ENCODE measurements around the gene PIAS2.
"Not testable (repeated sequence)": the region's sequence is repeated elsewhere in the genome, so short reads cannot be mapped to it uniquely, and the experiment has no call there.

PIAS2 gene

DNA sequence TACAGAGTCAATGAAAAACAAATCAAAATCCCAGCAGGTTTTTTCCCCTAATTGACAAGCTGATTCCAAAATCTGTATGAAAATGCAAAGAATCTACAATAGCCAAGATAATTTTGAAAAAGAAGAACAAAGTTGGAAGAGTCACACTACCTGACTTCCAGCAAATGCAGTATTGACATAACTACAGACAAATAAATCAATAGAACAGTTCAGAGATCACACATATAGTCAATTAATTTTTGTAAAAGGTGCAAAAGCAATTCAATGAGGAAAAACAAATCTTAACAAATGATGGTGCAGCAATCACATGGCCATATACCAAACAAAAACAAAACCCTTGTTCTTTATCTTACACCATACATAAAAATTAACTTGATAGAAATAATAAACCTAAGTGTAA lies 85.9 kb downstream of the PIAS2 start:
- no peak for DNase-seq

DNA sequence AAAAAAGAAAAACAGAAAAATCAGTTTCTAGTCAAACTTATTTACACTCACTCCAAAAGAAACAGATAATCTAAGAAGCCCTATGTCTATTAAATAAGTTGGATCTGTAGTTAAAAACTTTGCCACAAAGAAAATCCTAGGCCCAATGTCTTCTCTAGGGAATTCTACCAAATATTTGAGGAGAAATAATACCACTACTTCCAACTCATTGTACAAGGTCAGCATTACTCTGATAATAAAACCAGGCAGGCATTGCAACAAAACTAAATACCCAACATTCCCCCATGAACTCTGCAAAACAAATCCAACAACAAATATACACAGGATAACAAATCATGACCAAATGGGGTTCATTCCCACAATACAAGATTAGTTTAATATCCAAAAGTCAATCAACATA lies 86.7 kb downstream of the PIAS2 start:
- DNase-seq: no peak

DNA sequence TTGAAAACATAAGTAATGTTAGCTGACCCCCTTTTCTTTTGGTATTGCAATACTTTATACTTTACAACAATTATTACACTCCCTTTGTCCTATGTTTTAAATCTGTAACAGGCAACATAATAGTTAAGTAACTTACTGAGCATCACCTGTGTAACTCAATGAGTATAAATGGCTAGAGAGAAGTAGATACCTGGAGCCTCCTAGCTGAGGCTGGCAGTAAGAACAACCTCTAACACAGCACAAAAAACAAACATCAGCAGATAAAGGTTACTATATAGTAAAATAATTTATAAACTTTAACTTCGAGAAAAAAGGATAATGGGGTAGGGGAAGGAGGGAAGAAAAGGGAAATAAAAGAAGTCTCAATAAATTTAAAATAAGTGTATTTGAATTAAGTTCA lies 87.4 kb downstream of the PIAS2 start:
- no peak for DNase-seq

DNA sequence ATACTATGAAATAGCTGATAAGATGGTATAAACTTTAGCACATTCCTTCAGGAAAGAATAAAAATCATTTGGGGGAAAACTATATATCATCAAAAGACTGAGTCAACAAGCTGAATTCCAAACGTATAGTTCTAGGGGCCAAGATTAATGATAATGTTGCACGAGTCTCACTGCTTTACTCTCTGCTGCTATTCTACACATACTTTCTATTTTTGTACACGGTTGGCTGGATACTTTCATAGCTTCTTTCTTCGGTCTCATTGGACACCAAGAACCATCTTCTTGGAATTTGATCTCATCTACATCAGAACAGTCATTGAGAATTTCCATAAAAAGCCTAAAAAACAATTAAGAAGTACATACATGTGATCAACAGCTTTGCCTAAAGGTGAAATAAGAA lies 87.8 kb downstream of the PIAS2 start:
- no peak for DNase-seq

DNA sequence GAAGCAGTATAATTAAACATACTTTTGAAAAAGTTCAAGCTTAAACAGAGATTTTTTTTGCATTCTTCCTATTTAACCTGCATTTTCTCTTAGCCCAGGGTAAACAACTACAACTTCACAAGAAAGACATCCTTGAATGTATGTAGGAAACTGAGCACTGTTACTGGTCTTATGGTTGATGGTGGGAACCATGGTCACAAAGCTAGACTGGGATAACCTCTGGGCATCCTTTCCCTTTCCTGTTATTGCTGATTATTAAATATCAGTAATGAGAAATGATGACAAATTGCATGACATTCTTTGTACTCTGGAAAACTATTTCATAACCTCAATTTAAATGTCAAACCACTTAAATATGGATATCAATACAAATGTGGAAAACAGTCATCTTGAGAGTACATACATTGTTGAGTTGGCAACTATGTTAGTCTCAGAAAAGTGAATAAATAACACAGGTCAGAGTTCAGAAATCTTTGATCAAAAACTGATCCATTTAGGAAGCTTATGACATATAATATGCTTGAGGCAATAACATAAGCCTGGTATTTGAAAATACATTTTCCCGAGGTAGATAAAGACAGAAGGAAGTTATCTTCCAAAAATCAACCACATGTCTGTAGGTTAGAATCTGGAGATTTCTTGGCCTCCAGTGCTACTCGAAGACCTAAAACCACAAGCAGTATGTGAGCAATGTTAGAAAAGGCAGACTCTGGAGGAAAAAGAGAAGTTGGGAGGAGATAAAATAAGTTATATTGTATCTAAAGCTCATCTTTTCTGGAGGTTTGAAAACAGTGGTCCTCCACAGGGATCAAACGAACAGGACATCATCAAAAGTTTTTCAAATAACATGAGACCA lies 95.2 kb downstream of the PIAS2 start:
- peak in 1 of 2 donors; percentile 10 for DNase-seq

DNA sequence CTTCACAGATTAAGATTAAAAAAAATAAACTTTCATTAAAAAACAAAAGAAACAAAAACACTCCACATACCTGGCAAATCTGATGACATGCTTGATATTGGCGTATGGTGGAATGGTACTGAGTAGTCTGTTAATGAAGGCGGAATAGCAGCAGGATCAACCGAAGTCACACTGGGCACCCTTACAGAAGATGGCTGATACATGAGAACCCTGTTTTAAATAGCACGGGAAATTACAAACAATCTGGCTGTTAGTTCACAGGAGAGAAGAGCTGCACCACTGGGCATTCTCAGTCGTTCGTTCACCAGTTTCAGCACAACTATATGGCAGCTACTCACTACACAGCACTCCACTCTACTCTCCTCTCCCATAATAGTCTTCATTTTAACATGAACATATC lies 96.4 kb downstream of the PIAS2 start:
- DNase-seq: no peak

DNA sequence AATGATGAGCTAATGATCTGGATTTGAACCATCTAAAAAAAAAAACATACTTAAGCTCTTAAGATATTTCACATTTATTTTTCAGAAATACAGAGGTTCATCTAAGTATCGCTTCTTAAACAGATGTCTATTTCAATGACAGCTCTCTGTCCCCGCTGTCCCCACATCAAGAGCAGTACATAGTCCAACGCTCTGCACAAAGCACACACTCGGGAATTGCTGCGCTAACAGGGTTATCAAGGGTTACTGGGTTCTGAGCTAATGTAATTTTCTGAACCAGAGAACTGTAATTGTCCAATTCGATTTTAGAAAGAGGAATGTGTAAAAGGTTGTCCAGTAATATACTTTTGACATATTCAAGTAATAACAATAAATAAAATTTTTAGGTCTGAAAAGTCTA lies 101.6 kb downstream of the PIAS2 start:
- DNase-seq: no peak

DNA sequence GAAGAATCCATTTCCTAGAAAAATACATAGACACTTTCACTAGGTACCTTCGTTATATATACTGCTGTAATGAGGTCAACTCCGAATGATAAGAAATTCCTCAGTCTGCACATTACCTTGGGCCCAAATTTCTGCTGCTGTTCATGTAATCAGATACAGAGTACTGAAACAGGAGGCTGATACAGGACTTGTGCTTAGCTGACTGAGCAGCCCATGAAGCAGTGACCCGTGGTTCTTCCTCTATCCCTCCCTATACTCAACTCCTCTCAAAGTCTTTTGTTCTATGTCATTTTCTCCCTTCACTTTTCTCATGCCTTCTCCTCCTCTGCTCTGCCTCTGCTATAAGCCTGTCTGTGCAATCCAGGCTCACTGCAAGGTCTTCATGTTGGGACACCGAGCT lies 102.9 kb downstream of the PIAS2 start:
- no peak for DNase-seq

DNA sequence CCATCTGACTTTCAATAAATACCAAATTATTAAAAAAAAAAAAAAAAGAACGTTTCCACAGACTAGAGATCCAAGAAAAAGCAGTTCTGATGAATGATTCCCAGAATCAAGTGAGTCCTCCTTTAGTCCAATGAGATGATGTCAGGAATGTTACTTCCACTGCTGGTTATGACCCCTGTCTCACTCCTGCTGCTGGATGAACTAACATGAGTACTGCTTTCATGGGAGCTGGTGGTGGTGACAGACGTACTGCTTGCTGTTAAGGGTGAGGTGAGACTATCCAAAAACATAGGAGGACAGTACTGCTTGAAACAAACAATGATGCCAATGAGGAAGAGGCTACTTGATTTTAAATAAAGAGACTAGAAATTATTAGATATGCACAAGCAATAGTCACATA lies 105.0 kb downstream of the PIAS2 start:
- DNase-seq: no peak

DNA sequence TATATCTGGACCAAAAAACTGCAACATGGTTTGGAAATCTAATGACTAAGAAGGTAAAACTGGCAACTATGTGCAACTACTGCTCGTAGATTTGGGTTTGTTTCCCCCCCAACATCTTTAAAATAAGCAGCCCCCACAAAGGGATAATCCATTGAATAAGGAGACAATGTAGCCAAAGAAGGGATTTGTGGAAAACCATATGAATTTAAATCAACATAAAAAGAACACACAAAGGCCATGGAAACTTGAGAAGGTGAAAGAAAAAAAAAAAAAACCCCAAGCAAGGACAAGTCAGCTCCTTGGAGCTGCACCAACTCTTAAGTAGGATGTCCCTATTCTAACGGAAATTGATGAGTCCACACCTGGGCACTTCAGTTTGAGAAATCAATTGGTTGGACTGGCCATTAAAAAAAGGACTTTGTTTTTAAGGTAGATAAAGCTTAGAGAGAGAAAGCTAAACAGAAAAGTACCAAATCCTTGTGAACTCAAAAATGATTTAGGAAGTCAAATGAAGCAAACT lies 106.8 kb downstream of the PIAS2 start:
- no peak for DNase-seq

DNA sequence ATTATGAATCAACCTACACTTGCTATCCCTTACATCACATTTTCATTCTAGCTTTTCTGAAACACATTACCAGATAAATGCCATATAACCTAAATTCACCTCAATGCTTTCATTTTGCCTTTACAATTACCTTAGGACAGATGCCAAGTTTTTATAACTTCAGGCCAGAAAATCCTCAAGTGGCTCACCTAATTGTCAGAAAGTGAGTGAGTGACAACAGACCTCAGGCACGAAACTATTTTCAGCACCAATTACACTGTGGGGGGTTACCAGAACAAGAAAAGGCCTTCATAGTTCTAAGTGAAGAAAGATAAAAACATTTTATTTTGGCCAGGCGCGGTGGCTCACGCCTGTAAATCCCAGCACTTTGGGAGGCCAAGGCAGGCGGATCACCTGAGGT lies 108.2 kb downstream of the PIAS2 start:
- no peak for DNase-seq

DNA sequence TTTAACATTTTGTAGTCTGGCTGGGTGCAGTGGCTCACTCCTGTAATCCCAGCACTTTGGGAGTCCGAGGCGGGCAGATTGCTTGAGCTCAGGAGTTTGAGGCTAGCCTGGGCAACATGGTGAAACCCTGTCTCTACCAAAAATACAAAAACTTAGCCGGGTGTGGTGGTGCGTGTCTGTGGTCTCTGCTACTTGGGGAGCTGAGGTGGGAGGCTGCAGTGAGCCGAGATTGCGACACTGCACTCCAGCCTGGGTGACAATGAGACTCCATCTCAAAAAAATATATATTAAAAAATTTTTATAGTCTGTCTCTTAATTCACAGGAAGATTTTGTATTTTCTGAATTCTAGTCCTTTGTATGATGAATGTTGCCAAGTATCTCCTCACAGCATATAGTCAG lies 121.4 kb downstream of the PIAS2 start:
- DNase-seq: not testable (repeated sequence)

DNA sequence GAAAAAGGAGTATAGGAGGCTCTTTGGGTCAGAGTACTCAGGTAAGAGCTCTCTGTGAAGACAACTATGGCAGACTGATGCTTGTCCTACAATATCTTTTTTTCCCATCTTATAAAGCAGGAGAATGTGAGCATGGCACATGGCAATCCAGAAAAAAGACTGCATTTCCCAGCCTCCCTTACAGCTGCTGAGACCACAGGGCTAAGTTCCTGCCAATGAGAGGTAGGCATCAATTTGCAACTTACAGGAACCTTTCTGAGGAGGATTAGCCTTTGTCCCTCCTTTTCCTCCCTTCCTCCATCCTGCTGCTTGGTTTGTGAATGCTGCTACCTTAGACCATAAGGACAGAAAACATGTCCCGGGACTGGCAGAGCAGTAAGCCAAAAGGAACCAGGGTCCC lies 122.7 kb downstream of the PIAS2 start:
- DNase-seq: no peak

DNA sequence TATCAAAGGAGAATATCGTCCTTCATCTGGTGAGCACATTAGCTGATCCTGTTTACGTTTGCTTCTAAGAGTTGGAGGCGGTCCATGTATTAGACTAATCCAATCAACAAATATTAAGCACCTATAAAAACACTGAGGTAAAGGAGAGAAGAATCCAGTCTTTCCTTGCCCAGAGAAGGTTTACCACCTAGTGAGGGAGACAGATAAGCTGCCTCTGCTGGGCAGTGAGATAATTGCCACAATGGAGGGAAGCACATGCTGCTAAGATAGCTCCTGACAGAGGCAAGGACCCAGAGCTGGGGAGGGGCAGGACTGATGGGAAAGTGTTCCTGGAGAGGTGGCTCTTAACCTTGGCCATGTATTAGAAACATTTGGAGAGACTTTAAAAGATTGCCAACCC lies 123.7 kb downstream of the PIAS2 start:
- DNase-seq: no peak

DNA sequence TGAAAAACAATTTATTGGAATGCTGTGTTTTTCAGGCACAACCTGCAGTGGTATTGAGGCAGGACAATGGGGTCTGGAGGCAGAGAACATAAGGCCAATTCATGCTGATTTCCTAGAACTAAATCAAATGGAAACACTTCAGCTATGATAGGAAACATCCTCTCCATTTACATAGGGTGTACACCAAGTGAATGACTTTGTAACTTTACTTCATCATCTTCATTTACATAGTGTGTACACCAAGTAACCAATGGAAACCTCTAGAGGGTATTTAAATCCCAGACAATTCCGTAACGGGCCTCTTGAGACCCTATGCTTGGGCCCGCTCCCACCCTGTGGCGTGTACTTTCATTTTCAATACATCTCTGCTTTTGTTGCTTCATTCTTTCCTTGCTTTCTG lies 128.2 kb downstream of the PIAS2 start:
- DNase-seq: no peak

DNA sequence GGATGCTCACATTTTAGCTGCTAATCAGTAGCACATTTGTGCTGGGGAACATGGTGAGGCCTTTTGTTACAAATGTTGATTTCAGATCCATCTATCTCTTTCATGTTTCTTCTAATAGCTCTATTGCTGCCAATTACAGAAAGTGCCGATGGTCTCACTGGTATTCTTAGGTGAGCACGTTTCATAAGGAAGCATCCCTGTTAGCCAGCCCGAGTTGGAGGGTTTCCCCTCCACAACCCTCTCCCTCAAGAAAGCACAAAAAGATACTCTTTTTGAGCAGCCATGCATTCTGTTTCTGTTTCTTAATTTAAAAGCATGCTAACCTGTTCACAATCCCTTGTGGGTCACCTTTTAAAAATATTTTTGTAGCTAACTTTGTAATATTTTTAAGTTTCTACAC lies 129.6 kb downstream of the PIAS2 start:
- no peak for DNase-seq

DNA sequence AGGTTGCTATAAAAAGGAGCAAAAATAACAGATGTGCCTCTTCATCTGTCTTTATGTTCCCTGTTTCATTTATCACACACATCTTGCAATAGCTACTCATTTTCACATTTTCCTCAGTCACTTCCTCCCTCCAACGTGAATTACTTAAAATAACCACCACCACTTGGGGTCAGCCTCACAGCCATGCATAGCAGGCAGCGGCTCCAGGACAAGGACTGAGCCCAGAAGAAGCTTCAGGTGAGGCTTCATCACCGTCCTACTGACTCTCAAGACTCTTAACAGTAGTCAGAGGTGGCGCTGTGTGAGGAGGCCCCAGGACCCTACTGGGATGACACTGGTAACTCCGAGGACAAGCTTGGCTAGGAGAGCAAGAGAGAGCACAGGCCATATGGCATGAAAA lies 144.9 kb downstream of the PIAS2 start:
- peak in 1 of 2 donors; percentile 42 for DNase-seq

DNA sequence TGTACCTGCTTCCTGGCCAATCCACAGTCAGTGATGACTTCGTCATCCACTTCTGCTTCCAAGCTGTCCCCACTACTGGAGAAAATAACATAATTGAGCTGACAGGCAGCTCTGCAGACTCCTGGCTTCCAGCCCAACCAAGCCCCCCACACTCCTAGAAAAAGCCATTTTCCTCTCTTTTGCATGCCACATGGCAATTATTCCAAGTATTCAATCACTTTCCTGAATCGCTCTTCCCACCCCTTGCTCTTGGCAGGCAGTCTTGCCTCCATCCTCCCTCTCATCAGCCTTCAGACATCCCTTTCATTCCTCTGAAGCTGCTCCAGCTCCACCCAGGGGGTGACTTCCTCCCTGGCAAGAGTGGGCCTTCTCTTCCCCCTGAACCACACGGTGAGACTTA lies 146.2 kb downstream of the PIAS2 start:
- no peak for DNase-seq

DNA sequence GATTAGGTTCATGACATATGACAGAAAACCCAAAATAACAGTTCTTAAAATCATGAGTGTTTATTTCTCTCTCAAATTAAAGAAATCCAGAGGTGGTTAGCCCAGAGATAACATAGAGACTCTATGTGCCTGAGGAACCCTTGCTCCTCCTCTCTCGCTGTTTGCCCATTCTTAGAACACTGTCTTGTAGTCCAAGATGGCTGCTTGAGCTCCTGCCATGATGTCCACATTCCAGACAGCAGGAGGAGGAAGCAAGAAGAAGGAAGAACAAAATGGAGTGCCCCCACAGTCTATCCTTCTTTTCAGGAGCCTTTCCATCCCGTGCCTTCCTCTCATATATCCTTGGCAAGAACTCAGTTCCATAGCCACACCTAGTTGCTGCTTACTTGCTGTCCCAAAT lies 146.6 kb downstream of the PIAS2 start:
- DNase-seq: no peak

DNA sequence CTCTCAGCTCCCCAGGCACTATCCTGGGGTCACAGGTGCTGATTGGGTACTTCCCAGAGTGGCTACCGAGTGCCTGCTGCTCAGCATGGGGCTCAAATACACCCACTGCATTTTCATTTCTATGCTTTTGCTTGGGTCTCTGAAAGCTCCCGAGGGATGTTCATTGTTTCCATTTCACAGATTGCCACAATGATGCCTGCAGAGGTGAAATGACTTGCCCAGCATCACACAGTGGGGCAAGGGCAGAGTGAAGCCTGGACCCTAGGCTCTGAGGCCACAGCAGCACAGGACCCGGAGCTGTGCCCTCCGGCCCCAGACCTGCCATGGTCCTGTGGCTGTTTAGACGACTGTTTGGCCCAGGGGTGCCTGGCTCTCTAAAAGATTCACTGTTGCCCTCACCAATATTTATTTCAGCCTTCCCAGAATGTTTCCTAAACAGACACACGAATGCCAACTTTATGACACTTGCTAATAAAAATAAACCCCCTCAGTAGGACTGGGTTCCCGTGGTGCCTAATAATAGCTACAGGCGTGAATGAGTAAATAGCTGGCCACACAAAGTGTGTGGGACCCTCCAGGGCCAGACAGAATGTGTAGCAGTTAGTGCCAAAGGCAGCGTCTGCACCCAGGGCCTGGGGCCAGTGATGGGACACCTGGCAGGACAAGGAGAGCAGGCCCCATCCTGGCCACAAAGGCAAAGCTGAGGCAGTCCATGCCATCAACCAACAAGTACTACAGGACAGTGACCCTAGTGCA lies 149.0 kb downstream of the PIAS2 start:
- DNase-seq: no peak

DNA sequence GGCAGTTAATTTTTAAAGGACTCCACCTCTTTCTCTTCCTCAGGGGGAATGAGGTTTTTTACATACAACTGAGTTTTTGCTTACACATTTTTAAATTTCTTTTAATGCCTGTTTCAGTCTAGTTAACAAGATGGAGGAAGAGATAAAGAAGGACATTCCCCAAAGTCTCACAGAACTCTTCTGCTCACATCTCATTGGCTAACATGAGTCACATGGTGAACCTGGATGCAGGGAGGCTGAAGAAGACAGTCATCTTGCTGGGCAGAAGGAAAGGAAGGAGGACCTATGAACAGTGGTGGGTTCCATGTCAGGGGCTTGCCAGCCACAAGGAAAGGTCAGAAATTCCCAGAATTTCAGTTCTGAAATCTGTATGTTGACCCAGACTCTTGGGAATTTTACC lies 150.1 kb downstream of the PIAS2 start:
- DNase-seq: no peak

DNA sequence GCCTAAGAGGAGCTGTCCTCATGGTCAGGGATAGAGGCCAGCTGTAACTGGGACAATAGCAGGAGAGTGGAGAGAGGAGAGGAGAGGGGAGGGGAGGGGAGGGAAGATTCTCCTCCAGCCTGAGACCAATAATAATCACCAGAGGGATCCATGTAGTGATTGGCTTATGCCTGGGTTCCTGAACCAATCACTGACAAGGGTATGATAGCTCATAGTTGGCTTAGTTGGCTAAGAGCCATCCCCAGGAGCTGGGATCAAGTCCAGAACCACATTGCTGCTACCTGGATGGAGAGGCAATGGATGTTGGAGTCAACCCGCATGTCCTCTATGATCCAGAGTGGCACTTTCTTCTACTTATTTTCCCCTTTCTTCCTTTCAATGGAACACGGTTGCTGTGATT lies 152.7 kb downstream of the PIAS2 start:
- DNase-seq: no peak

DNA sequence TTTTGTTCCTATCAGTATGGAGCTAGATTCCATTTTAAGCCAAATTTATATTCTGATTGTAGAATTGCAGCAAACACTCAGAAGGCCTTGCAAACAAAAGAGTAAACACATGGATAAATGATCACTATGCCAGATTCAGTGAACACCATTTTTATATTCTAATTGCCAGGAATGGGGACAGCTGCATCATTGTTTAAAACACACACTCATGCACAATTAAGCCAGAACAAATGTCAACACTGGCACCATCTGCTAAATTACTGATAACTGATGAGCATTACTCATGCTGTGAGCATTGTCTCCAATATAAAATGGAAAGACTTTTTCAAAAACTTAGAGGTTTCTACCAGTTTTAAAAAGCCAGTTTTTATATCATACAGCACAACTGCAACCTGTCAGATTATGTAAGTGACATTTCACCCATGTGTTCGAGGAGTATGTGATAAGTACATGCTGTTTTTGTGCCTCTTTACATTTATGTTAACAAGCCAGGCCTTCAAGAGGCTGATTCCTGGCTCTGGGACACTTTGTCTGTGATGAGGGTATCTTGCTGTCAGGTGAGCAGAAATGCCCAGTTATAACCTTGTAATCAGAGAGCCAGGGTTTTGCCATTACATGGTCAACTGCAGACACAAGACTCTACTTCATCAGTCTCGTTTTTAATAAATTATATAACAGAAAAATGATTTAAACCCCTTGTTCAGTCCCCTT lies 156.1 kb downstream of the PIAS2 start:
- no peak for DNase-seq

DNA sequence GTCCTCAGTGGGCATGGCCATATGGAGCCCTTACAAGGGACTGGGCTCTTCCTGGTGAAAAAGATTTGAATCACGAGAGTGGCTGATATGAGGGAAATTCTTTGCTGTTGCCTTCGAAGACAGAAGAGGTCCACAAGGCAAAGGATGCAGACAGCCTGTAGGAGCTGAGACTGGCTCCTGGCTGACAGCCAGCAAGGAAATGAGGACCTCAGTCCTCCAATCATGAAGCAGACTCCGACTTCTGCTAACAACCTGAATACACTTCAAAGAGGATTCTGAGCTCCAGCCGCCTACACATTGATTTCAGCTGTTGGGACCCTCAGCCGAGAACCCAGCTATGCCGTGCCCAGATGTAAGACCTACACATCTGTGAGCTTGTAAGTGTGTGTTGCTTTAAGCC lies 157.4 kb downstream of the PIAS2 start:
- DNase-seq: no peak

Data from bone marrow (tissue), 2 donors.